Measurements from ENCODE around the gene PATZ1. TPM values are rescaled to one million over a fixed set of nuclear protein-coding genes. Genes with fewer than 3 reads are reported as not detected.
"Not testable (repeated sequence)": the region's sequence is repeated elsewhere in the genome, so short reads cannot be mapped to it uniquely, and the experiment has no call there.

The PATZ1 gene
- total RNA-seq, 1 experiment from 2014 or later = 18.6 TPM

DNA sequence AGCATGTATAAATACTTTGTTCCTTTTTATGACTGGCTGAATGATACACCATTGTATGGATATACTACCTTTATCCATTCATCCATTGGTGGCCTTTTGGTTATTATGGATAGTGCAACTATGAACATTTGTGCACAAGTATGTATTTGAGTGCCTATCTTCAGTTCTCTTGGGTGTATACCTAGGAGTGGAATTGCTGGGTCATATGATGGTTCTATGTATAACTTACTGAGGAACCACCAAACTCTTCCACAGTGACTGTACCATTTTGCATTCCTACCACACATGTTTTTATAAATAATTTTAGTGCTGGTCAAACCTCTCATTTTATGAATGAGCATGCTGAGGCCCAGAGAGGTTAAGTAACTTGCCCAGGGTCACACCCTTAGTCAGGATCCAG, 3.8 kb upstream of the PATZ1 start:
- in situ Hi-C loops (cut with HindIII; ENCODE audit: low pct_unique_long_range_greater_than_20kb, low sequenced_read_pairs) (no loop called here), intact Hi-C loops (cut with micrococcal nuclease; ENCODE audit: unreplicated experiment) (no loop called here)
- ChIA-PET POLR2A (no interaction called here), CTCF (no interaction called here)
- ATAC-seq = no peak
- Histone ChIP-seq H3K27me3 (ENCODE audit: control insufficient read depth, insufficient read depth, low read length) (no peaks in the 10 kb centered on the region), H3K9me3 (ENCODE audit: control insufficient read depth, insufficient read depth, low read depth, low read length) (no peaks in the 10 kb centered on the region), H3K36me3 (ENCODE audit: control insufficient read depth, insufficient read depth, low read length) (no peaks in the 10 kb centered on the region), H3K4me1 (ENCODE audit: control insufficient read depth, insufficient read depth, low read length) (peaks cover 4% of the 10 kb centered on the region), H3K4me3 (ENCODE audit: low read depth in 2 of 2, low read length in 2 of 2) (no peak overlapping the region), H3K27ac (ENCODE audit: low read length) (no peak overlapping the region)
- BruUV-seq (replicated peaks) = no TSS peak
- TF ChIP-seq, protein P1, sequence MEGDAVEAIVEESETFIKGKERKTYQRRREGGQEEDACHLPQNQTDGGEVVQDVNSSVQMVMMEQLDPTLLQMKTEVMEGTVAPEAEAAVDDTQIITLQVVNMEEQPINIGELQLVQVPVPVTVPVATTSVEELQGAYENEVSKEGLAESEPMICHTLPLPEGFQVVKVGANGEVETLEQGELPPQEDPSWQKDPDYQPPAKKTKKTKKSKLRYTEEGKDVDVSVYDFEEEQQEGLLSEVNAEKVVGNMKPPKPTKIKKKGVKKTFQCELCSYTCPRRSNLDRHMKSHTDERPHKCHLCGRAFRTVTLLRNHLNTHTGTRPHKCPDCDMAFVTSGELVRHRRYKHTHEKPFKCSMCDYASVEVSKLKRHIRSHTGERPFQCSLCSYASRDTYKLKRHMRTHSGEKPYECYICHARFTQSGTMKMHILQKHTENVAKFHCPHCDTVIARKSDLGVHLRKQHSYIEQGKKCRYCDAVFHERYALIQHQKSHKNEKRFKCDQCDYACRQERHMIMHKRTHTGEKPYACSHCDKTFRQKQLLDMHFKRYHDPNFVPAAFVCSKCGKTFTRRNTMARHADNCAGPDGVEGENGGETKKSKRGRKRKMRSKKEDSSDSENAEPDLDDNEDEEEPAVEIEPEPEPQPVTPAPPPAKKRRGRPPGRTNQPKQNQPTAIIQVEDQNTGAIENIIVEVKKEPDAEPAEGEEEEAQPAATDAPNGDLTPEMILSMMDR (IDR thresholded peaks at IDR 0.05) = no peak
- TF ChIP-seq POLR2AphosphoS5 (IDR thresholded peaks at IDR 0.05; ENCODE audit: low read depth, low read length) = no peak
- DNase-seq (ENCODE audit: low read depth, low spot score) = no peak

DNA sequence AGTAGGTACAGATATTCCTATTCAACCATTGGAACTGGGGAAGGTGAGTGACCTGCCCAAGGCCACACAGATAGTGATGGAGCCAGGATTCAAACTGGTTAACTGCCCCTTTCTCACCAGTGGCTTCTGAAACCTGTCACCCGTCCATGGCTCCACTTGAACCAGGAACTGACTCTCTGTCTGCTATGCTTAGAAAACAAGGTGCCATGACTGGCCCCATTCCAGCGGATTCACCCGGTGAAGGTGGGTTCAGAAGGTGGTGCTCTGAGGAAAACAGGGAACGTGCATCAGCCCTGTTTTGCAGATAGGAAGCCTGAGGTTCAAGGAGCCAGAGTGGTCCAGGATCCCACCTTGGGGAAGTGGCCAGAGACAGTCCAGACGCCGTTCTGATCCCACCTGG, 2.6 kb upstream of the PATZ1 start:
- DNase-seq (ENCODE audit: low read depth, low spot score) = no peak

DNA sequence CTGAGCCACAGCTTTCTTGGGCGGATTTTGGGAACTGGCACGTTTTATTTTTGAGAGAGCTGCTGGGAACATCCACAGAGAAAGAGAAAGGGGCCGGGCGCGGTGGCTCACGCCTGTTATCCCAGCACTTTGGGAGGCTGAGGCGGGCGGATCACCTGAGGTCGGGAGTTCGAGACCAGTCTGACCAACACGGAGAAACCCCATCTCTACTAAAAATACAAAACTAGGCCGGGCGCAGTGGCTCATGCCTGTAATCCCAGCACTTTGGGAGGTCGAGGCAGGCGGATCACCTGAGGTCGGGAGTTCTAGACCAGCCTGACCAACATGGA, 1.8 kb upstream of the PATZ1 start:
- BruUV-seq (replicated peaks); H3K9me3 ChIP-seq (ENCODE audit: control insufficient read depth, insufficient read depth, low read depth, low read length); H3K27me3 ChIP-seq (ENCODE audit: control insufficient read depth, insufficient read depth, low read length); H3K36me3 ChIP-seq (ENCODE audit: control insufficient read depth, insufficient read depth, low read length); intact Hi-C loops (cut with micrococcal nuclease; ENCODE audit: unreplicated experiment); CTCF ChIA-PET; DNase-seq (ENCODE audit: low read depth, low spot score); ATAC-seq; in situ Hi-C loops (cut with HindIII; ENCODE audit: low pct_unique_long_range_greater_than_20kb, low sequenced_read_pairs): not testable (repeated sequence)
- POLR2A ChIA-PET = interaction anchor here (0.5 kb wide), 1 partner anchor 84 kb away, joined by 5 read pairs; no protein-coding TSS in a partner anchor
- peak overlapping the region; percentile 85 for H3K27ac ChIP-seq (ENCODE audit: low read length)
- H3K4me3 ChIP-seq (ENCODE audit: low read depth in 2 of 2, low read length in 2 of 2) = peak overlapping the region; percentile 54 to 74
- H3K4me1 ChIP-seq (ENCODE audit: control insufficient read depth, insufficient read depth, low read length) = peaks cover 17% of the 10 kb centered on the region

More for the DNA sequence above, 2.6 kb upstream of the PATZ1 start:
- ATAC-seq = no peak
- Histone ChIP-seq H3K36me3 (ENCODE audit: control insufficient read depth, insufficient read depth, low read length) (no peaks in the 10 kb centered on the region), H3K27me3 (ENCODE audit: control insufficient read depth, insufficient read depth, low read length) (no peaks in the 10 kb centered on the region), H3K9me3 (ENCODE audit: control insufficient read depth, insufficient read depth, low read depth, low read length) (no peaks in the 10 kb centered on the region), H3K4me1 (ENCODE audit: control insufficient read depth, insufficient read depth, low read length) (peaks cover 14% of the 10 kb centered on the region), H3K27ac (ENCODE audit: low read length) (no peak overlapping the region), H3K4me3 (ENCODE audit: low read depth in 2 of 2, low read length in 2 of 2) (no peak overlapping the region)
- in situ Hi-C loops (cut with HindIII; ENCODE audit: low pct_unique_long_range_greater_than_20kb, low sequenced_read_pairs) = no loop called here
- POLR2A ChIA-PET = no interaction called here
- BruUV-seq (replicated peaks) = TSS peak; percentile 77
- TF ChIP-seq, protein P1 (IDR thresholded peaks at IDR 0.05) = no peak
- TF ChIP-seq SIN3A (IDR thresholded peaks at IDR 0.05; ENCODE audit: borderline replicate concordance, insufficient read depth, low read depth, low read length) (no peak), TCF7L2 (IDR thresholded peaks at IDR 0.05; ENCODE audit: low read depth, low read length) (no peak), POLR2AphosphoS5 (IDR thresholded peaks at IDR 0.05; ENCODE audit: low read depth, low read length) (no peak)
- TF ChIP-seq, protein P2, sequence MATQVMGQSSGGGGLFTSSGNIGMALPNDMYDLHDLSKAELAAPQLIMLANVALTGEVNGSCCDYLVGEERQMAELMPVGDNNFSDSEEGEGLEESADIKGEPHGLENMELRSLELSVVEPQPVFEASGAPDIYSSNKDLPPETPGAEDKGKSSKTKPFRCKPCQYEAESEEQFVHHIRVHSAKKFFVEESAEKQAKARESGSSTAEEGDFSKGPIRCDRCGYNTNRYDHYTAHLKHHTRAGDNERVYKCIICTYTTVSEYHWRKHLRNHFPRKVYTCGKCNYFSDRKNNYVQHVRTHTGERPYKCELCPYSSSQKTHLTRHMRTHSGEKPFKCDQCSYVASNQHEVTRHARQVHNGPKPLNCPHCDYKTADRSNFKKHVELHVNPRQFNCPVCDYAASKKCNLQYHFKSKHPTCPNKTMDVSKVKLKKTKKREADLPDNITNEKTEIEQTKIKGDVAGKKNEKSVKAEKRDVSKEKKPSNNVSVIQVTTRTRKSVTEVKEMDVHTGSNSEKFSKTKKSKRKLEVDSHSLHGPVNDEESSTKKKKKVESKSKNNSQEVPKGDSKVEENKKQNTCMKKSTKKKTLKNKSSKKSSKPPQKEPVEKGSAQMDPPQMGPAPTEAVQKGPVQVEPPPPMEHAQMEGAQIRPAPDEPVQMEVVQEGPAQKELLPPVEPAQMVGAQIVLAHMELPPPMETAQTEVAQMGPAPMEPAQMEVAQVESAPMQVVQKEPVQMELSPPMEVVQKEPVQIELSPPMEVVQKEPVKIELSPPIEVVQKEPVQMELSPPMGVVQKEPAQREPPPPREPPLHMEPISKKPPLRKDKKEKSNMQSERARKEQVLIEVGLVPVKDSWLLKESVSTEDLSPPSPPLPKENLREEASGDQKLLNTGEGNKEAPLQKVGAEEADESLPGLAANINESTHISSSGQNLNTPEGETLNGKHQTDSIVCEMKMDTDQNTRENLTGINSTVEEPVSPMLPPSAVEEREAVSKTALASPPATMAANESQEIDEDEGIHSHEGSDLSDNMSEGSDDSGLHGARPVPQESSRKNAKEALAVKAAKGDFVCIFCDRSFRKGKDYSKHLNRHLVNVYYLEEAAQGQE (IDR thresholded peaks at IDR 0.05; ENCODE audit: insufficient read depth in 1 of 2, low read depth in 2 of 2, low read length in 1 of 2) = no peak
- CTCF ChIA-PET = no interaction called here
- intact Hi-C loops (cut with micrococcal nuclease; ENCODE audit: unreplicated experiment) = no loop called here

All from Panc1 (cell line).